KMS-11 (cell line): Measurements from ENCODE around the gene SLC15A2.

ENCODE experiments used
- H2AFZ ChIP-seq: fragments of 200-600 bp; sonication (generic); 2 replicates; pipeline ENCODE4 v1.6.1; 2016; ENCODE audit warnings: antibody characterized with exemption, mixed run types, low read depth
- H3K27ac ChIP-seq: fragments of 200-600 bp; sonication (generic); 2 replicates; pipeline ENCODE4 v1.6.1; 2016; ENCODE audit warnings: mild to moderate bottlenecking, mixed run types
- H3K27me3 ChIP-seq: fragments of 200-600 bp; sonication (generic); 2 replicates; pipeline ENCODE4 v1.6.1; 2017; ENCODE audit warnings: mild to moderate bottlenecking, low read depth, mixed run types, moderate library complexity; ENCODE audit not compliant: insufficient read depth
- H3K36me3 ChIP-seq: fragments of 200-600 bp; sonication (generic); 2 replicates; pipeline ENCODE4 v1.6.1; 2017; ENCODE audit warnings: mild to moderate bottlenecking, mixed run types; ENCODE audit not compliant: insufficient read depth
- H3K4me1 ChIP-seq: fragments of 200-600 bp; sonication (generic); 2 replicates; pipeline ENCODE4 v1.6.1; 2016; ENCODE audit warnings: mild to moderate bottlenecking, low read depth, mixed run types; ENCODE audit not compliant: poor library complexity, severe bottlenecking
- H3K4me2 ChIP-seq: fragments of 200-600 bp; sonication (generic); 2 replicates; pipeline ENCODE4 v1.7.0; 2016; ENCODE audit warnings: mild to moderate bottlenecking, mixed run types
- H3K4me3 ChIP-seq: fragments of 200-600 bp; sonication (generic); IDR thresholded peaks from 2 replicates; pipeline ENCODE4 v1.6.1; 2017; ENCODE audit warnings: low read depth, low read length, mixed read lengths; ENCODE audit not compliant: insufficient read depth
- H3K79me2 ChIP-seq: fragments of 200-600 bp; sonication (generic); 2 replicates; pipeline ENCODE4 v1.6.1; 2016; ENCODE audit warnings: low read depth, mixed run types; ENCODE audit not compliant: insufficient read depth
- H3K9ac ChIP-seq: fragments of 200-600 bp; sonication (generic); 2 replicates; pipeline ENCODE4 v1.6.1; 2016; ENCODE audit warnings: mild to moderate bottlenecking, mixed run types
- H4K20me1 ChIP-seq: fragments of 200-600 bp; sonication (generic); 2 replicates; pipeline ENCODE4 v1.6.1; 2016; ENCODE audit warnings: mild to moderate bottlenecking, mixed run types; ENCODE audit not compliant: insufficient read depth
- TF ChIP-seq, protein P1 (sequence below): fragments of 200-600 bp; sonication (generic); conservative IDR thresholded peaks from 2 replicates; pipeline ENCODE4 v1.6.1; 2017; ENCODE audit warnings: low read depth, mild to moderate bottlenecking, antibody characterized with exemption, low read length, moderate library complexity, mixed read lengths

SLC15A2 gene

DNA sequence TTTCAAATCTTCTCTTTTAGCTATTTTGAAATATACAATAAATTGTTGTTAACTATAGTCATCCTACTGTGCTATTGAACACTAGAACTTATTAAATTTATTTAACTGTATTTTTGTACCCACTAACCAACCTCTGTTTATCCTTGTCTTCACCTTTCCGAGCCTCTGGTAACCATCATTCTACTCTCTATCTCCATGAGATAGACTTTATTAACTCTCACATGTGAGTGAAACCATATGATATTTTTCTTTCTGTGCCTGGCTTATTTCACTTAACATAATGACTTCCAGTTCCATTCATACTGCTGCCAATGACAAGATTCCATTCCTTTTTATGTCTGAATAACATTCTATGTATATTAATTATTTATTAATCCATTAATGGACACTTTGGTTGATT is 15.8 kb upstream of the SLC15A2 start:
- H2AFZ ChIP-seq = no peak overlapping the region
- no peak overlapping the region for H3K4me2 ChIP-seq
- H3K79me2 ChIP-seq = no peaks in the 10 kb centered on the region
- no peak overlapping the region for H3K9ac ChIP-seq
- TF ChIP-seq, protein P1, sequence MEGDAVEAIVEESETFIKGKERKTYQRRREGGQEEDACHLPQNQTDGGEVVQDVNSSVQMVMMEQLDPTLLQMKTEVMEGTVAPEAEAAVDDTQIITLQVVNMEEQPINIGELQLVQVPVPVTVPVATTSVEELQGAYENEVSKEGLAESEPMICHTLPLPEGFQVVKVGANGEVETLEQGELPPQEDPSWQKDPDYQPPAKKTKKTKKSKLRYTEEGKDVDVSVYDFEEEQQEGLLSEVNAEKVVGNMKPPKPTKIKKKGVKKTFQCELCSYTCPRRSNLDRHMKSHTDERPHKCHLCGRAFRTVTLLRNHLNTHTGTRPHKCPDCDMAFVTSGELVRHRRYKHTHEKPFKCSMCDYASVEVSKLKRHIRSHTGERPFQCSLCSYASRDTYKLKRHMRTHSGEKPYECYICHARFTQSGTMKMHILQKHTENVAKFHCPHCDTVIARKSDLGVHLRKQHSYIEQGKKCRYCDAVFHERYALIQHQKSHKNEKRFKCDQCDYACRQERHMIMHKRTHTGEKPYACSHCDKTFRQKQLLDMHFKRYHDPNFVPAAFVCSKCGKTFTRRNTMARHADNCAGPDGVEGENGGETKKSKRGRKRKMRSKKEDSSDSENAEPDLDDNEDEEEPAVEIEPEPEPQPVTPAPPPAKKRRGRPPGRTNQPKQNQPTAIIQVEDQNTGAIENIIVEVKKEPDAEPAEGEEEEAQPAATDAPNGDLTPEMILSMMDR = no peak
- H3K27me3 ChIP-seq = no peaks in the 10 kb centered on the region
- H3K36me3 ChIP-seq = no peaks in the 10 kb centered on the region
- no peak overlapping the region for H3K4me3 ChIP-seq
- no peaks in the 10 kb centered on the region for H3K4me1 ChIP-seq
- H3K27ac ChIP-seq = no peak overlapping the region
- H4K20me1 ChIP-seq = no peaks in the 10 kb centered on the region

DNA sequence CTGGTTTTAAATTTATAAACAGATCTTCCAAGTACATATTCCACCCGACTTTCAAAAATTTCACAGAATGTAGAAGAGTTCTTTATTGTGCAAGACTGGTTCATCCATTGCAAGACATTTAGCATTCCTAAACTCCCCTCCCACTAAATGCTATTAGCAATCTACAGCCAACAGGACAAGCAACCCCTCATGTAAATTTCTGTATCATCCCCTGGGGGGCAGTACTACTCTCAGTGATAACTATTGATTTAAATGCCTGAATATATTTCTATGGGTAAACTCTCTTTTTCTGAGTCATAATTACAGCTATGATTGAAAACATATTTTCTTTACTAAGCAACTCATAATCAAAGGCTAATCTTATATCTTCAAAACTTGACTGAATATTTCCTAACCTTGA is 10.7 kb upstream of the SLC15A2 start:
- no peaks in the 10 kb centered on the region for H4K20me1 ChIP-seq
- TF ChIP-seq, protein P1 = peak; percentile 44; the same call in 1 of the 2 replicates
- no peaks in the 10 kb centered on the region for H3K36me3 ChIP-seq

DNA sequence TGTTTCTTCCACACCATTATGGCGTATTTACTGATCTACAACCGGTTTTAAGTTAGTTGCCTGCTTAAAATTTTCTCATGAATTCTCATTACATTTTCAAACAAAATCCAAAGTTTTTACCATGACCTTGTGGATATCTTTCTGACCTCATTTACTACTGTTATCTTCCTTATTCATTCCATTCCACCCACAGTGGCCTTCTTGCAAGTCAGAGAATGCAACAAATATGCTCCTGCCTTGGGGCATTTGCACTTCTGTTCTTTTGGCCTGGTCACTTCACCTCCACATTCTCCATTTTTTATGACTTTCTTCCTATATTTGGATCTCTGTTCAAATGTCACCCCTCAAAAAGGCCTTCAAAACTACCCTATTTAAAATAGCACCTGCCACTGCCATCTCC is 8.8 kb upstream of the SLC15A2 start:
- H2AFZ ChIP-seq = no peak overlapping the region
- no peak overlapping the region for H3K4me3 ChIP-seq
- no peaks in the 10 kb centered on the region for H3K27me3 ChIP-seq
- no peaks in the 10 kb centered on the region for H3K79me2 ChIP-seq
- no peak overlapping the region for H3K27ac ChIP-seq
- no peak overlapping the region for H3K4me2 ChIP-seq
- H3K9ac ChIP-seq = no peak overlapping the region
- H4K20me1 ChIP-seq = no peaks in the 10 kb centered on the region
- no peaks in the 10 kb centered on the region for H3K36me3 ChIP-seq
- no peaks in the 10 kb centered on the region for H3K4me1 ChIP-seq
- TF ChIP-seq, protein P1 = no peak

More for the DNA sequence above, 10.7 kb upstream of the SLC15A2 start:
- no peaks in the 10 kb centered on the region for H3K27me3 ChIP-seq
- no peak overlapping the region for H2AFZ ChIP-seq
- no peaks in the 10 kb centered on the region for H3K79me2 ChIP-seq
- H3K4me2 ChIP-seq = no peak overlapping the region
- H3K4me3 ChIP-seq = no peak overlapping the region
- no peaks in the 10 kb centered on the region for H3K4me1 ChIP-seq
- no peak overlapping the region for H3K9ac ChIP-seq
- no peak overlapping the region for H3K27ac ChIP-seq

DNA sequence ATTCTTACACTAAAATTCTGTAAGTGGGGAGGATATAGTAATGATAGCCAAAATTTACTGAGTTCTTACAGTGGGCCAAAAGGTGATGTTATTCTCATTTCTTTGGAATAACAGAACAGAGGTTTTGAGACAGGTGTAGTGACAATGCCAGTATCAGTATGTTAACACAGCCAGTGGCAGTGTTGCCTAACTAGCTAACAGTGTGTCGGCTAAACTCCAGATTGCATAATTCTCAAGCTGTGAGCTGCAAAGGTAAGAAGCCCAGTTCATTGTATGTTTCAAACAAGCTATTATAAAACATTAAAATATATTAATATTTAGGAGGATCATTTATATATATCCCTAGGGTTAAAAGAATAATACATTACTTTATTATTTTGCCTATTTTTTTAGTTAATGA is 920 bp downstream of the SLC15A2 start:
- no peaks in the 10 kb centered on the region for H4K20me1 ChIP-seq
- H3K9ac ChIP-seq = no peak overlapping the region
- no peaks in the 10 kb centered on the region for H3K27me3 ChIP-seq
- no peaks in the 10 kb centered on the region for H3K4me1 ChIP-seq
- no peak overlapping the region for H2AFZ ChIP-seq
- no peaks in the 10 kb centered on the region for H3K79me2 ChIP-seq
- TF ChIP-seq, protein P1 = no peak
- no peaks in the 10 kb centered on the region for H3K36me3 ChIP-seq
- no peak overlapping the region for H3K27ac ChIP-seq
- no peak overlapping the region for H3K4me3 ChIP-seq
- H3K4me2 ChIP-seq = no peak overlapping the region
